ENCODE data around the gene ACTA2.

DNA sequence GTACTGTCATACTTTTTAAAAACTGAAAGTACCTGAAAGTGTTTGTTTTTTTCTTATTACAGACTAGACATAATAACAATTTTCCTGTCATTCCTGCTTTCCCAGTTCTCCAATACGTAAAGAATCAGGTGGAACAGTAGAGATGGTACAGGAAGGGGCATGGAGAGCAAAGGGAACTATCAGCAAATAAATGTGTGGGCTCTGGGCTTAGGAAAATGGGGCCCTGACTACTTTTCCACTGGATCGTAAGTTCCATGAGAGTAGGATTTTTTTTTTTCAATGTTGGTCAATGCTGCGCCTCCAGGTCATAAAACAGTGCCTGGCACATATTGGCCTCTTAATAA lies 22.8 kb upstream of the ACTA2 start:
- TF ChIP-seq, protein P1, sequence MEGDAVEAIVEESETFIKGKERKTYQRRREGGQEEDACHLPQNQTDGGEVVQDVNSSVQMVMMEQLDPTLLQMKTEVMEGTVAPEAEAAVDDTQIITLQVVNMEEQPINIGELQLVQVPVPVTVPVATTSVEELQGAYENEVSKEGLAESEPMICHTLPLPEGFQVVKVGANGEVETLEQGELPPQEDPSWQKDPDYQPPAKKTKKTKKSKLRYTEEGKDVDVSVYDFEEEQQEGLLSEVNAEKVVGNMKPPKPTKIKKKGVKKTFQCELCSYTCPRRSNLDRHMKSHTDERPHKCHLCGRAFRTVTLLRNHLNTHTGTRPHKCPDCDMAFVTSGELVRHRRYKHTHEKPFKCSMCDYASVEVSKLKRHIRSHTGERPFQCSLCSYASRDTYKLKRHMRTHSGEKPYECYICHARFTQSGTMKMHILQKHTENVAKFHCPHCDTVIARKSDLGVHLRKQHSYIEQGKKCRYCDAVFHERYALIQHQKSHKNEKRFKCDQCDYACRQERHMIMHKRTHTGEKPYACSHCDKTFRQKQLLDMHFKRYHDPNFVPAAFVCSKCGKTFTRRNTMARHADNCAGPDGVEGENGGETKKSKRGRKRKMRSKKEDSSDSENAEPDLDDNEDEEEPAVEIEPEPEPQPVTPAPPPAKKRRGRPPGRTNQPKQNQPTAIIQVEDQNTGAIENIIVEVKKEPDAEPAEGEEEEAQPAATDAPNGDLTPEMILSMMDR (IDR thresholded peaks at IDR 0.05): no peak
- TF ChIP-seq ZFX (IDR thresholded peaks at IDR 0.05; ENCODE audit: borderline replicate concordance): no peak
